ENCODE data around the gene CGRRF1. TPM values are rescaled to one million over a fixed set of nuclear protein-coding genes. Genes with fewer than 3 reads are reported as not detected.

The CGRRF1 gene
- total and polyA plus RNA-seq, 2 of the 13 experiments (the other 11 are each of a cell fraction or from before 2014, with no cell fraction given): 16.8 to 18.2 TPM

DNA sequence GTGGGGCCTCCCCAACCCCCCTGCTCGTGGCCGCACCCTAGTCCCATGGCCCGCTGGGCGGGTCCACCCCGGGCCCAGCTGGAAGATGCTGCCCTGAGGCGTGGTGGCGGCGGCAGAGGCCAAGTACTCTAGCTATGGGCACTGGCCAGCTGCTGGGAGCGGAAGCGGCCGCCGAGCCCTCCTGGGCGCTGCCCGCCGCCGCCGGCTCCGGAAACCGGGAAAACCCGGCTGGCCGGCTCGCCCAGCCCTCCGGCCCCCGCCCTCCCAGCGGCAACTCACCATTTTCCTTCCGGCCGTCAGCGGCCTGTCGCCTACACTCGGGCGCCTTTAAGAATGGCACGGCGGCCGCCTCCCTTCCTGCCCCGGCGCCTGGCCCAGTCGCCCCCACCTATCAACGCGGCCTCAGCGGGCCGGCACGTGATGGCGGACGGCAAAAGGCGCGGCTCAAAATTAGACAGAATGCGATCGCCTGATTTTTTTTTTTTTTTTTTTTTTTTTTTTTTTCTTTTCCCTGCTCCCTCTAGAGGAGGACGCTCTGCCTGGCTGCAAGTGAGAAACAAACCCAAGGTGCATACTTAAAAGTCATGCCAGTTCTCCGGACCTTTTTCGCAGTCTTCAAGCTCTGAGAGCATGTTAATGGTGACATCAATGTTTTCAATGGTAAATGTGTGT, 20.9 kb upstream of the CGRRF1 start, which contains the start of gene GMFB (continued):
- TF ChIP-seq, protein P1, sequence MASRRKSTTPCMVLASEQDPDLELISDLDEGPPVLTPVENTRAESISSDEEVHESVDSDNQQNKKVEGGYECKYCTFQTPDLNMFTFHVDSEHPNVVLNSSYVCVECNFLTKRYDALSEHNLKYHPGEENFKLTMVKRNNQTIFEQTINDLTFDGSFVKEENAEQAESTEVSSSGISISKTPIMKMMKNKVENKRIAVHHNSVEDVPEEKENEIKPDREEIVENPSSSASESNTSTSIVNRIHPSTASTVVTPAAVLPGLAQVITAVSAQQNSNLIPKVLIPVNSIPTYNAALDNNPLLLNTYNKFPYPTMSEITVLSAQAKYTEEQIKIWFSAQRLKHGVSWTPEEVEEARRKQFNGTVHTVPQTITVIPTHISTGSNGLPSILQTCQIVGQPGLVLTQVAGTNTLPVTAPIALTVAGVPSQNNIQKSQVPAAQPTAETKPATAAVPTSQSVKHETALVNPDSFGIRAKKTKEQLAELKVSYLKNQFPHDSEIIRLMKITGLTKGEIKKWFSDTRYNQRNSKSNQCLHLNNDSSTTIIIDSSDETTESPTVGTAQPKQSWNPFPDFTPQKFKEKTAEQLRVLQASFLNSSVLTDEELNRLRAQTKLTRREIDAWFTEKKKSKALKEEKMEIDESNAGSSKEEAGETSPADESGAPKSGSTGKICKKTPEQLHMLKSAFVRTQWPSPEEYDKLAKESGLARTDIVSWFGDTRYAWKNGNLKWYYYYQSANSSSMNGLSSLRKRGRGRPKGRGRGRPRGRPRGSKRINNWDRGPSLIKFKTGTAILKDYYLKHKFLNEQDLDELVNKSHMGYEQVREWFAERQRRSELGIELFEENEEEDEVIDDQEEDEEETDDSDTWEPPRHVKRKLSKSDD (CRISPR knock-in tag; IDR thresholded peaks at IDR 0.05; ENCODE audit: low read depth): no peak
- TF ChIP-seq, protein P2, sequence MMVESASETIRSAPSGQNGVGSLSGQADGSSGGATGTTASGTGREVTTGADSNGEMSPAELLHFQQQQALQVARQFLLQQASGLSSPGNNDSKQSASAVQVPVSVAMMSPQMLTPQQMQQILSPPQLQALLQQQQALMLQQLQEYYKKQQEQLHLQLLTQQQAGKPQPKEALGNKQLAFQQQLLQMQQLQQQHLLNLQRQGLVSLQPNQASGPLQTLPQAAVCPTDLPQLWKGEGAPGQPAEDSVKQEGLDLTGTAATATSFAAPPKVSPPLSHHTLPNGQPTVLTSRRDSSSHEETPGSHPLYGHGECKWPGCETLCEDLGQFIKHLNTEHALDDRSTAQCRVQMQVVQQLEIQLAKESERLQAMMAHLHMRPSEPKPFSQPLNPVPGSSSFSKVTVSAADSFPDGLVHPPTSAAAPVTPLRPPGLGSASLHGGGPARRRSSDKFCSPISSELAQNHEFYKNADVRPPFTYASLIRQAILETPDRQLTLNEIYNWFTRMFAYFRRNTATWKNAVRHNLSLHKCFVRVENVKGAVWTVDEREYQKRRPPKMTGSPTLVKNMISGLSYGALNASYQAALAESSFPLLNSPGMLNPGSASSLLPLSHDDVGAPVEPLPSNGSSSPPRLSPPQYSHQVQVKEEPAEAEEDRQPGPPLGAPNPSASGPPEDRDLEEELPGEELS (CRISPR knock-in tag; IDR thresholded peaks at IDR 0.05): peak; percentile 44; the same call in 1 of the 2 replicates
- TF ChIP-seq YEATS4 (CRISPR knock-in tag; IDR thresholded peaks at IDR 0.05; ENCODE audit: borderline replicate concordance): peak; percentile 78
- TF ChIP-seq CEBPG (CRISPR knock-in tag; IDR thresholded peaks at IDR 0.05): no peak
- TF ChIP-seq ATF7 (IDR thresholded peaks at IDR 0.05): no peak
- no peak for TF ChIP-seq ATF7 (CRISPR knock-in tag; IDR thresholded peaks at IDR 0.05)
- TF ChIP-seq, protein P3, sequence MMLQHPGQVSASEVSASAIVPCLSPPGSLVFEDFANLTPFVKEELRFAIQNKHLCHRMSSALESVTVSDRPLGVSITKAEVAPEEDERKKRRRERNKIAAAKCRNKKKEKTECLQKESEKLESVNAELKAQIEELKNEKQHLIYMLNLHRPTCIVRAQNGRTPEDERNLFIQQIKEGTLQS (CRISPR knock-in tag; IDR thresholded peaks at IDR 0.05): peak; percentile 37; the same call in 1 of the 2 replicates
- TF ChIP-seq, protein P4, sequence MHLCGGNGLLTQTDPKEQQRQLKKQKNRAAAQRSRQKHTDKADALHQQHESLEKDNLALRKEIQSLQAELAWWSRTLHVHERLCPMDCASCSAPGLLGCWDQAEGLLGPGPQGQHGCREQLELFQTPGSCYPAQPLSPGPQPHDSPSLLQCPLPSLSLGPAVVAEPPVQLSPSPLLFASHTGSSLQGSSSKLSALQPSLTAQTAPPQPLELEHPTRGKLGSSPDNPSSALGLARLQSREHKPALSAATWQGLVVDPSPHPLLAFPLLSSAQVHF (CRISPR knock-in tag; IDR thresholded peaks at IDR 0.05): no peak
- peak; percentile 73 for TF ChIP-seq NFYC (CRISPR knock-in tag; IDR thresholded peaks at IDR 0.05)
- no peak for TF ChIP-seq ZNF354B (CRISPR knock-in tag; IDR thresholded peaks at IDR 0.05)
- TF ChIP-seq ZNF232 (CRISPR knock-in tag; IDR thresholded peaks at IDR 0.05; ENCODE audit: borderline replicate concordance): no peak
- peak; percentile 86; the same call in 1 of the 2 replicates for TF ChIP-seq ETV5 (CRISPR knock-in tag; IDR thresholded peaks at IDR 0.05; ENCODE audit: borderline replicate concordance)
- 0 out of 2 replicates have a peak, but pooled peaks have one; percentile 55 for TF ChIP-seq ZNF451 (CRISPR knock-in tag; IDR thresholded peaks at IDR 0.05)
- TF ChIP-seq, protein P5, sequence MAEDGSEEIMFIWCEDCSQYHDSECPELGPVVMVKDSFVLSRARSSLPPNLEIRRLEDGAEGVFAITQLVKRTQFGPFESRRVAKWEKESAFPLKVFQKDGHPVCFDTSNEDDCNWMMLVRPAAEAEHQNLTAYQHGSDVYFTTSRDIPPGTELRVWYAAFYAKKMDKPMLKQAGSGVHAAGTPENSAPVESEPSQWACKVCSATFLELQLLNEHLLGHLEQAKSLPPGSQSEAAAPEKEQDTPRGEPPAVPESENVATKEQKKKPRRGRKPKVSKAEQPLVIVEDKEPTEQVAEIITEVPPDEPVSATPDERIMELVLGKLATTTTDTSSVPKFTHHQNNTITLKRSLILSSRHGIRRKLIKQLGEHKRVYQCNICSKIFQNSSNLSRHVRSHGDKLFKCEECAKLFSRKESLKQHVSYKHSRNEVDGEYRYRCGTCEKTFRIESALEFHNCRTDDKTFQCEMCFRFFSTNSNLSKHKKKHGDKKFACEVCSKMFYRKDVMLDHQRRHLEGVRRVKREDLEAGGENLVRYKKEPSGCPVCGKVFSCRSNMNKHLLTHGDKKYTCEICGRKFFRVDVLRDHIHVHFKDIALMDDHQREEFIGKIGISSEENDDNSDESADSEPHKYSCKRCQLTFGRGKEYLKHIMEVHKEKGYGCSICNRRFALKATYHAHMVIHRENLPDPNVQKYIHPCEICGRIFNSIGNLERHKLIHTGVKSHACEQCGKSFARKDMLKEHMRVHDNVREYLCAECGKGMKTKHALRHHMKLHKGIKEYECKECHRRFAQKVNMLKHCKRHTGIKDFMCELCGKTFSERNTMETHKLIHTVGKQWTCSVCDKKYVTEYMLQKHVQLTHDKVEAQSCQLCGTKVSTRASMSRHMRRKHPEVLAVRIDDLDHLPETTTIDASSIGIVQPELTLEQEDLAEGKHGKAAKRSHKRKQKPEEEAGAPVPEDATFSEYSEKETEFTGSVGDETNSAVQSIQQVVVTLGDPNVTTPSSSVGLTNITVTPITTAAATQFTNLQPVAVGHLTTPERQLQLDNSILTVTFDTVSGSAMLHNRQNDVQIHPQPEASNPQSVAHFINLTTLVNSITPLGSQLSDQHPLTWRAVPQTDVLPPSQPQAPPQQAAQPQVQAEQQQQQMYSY (CRISPR knock-in tag; IDR thresholded peaks at IDR 0.05): peak; percentile 95

Measured in HepG2 (cell line).